Measurements from ENCODE around the gene SEMA3D.

The SEMA3D gene

GRCh38 chr7:85186521-85187241 lies at the start of gene SEMA3D:
SEMA3D (minus strand) TSS chr7:85187056; CDS start chr7:85121891, 65,165 bp downstream.
- no peak for TF ChIP-seq CTCF (IDR thresholded peaks at IDR 0.05)
- H3K36me3 ChIP-seq (ENCODE audit: control insufficient read depth, insufficient read depth, low read length) = no peaks in the 10 kb centered on the region
- no peak within 1 kb of the TSS for H2AFZ ChIP-seq
- no peak within 1 kb of the TSS for H3K27ac ChIP-seq
- H3K4me2 ChIP-seq (ENCODE audit: low read length) = peak within 1 kb of the TSS; percentile 62
- no peak within 1 kb of the TSS for H3K9ac ChIP-seq
- no peaks in the 10 kb centered on the region for H3K27me3 ChIP-seq (ENCODE audit: control insufficient read depth, insufficient read depth, low read length)
- no peaks in the 10 kb centered on the region for H3K9me3 ChIP-seq (ENCODE audit: control insufficient read depth, low read length)
- no peaks in the 10 kb centered on the region for H3K79me2 ChIP-seq
- H3K4me3 ChIP-seq (ENCODE audit: low read depth, low read length) = peak within 1 kb of the TSS; percentile 28
- no peaks in the 10 kb centered on the region for H3K4me1 ChIP-seq

DNA sequence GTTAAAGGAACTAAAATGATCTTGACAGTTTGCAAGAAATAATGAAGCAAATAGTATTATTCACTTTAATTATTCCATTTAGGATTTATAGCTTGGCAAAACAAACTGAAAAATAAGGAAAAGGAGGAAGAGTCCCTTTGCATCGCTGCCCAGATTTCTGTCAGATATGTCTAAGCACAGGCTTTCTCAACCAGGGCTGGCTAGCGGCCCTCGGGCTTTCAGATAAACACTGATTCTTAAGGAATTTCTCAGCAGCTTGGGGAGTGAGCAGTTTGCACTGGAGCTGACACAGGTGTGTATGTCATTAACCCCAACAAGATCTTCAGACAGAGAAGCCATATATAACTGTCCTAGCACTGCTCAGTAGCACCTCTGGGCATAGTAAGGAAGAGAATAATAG lies 47.9 kb upstream of the SEMA3D start:
- H3K9me3 ChIP-seq (ENCODE audit: control insufficient read depth, low read length) = no peaks in the 10 kb centered on the region
- H3K27me3 ChIP-seq (ENCODE audit: control insufficient read depth, insufficient read depth, low read length) = no peaks in the 10 kb centered on the region
- no peak overlapping the region for H3K4me2 ChIP-seq (ENCODE audit: low read length)
- H3K9ac ChIP-seq = no peak overlapping the region
- H3K36me3 ChIP-seq (ENCODE audit: control insufficient read depth, insufficient read depth, low read length) = no peaks in the 10 kb centered on the region
- no peaks in the 10 kb centered on the region for H3K4me1 ChIP-seq
- no peak overlapping the region for H3K27ac ChIP-seq
- no peaks in the 10 kb centered on the region for H3K79me2 ChIP-seq
- H3K4me3 ChIP-seq (ENCODE audit: low read depth, low read length) = no peak overlapping the region
- no peak for TF ChIP-seq CTCF (IDR thresholded peaks at IDR 0.05)
- no peak overlapping the region for H2AFZ ChIP-seq

DNA sequence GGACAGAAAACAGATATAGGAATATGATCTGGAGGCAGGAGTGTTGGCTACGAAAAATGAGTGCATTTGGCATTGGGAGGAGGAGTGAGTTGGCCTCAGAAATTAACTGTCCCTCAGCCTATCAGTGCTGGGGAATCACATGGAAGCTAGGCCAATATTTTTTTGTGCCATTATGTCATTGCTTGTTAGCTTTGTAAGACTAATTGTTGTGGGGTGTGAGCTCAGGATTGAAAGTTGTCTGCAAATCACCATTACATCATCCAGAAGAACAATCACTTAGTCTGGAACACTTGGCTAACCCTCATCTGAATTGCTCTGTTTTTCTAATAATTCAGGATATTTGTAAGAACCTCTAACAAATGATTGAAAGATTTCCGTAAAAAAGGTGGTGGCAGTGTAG lies 45.2 kb upstream of the SEMA3D start:
- Histone ChIP-seq H3K27ac (no peak overlapping the region), H3K36me3 (ENCODE audit: control insufficient read depth, insufficient read depth, low read length) (no peaks in the 10 kb centered on the region), H3K79me2 (no peaks in the 10 kb centered on the region), H3K27me3 (ENCODE audit: control insufficient read depth, insufficient read depth, low read length) (no peaks in the 10 kb centered on the region), H3K9ac (no peak overlapping the region), H3K4me1 (no peaks in the 10 kb centered on the region), H3K9me3 (ENCODE audit: control insufficient read depth, low read length) (no peaks in the 10 kb centered on the region), H3K4me3 (ENCODE audit: low read depth, low read length) (no peak overlapping the region), H3K4me2 (ENCODE audit: low read length) (no peak overlapping the region), H2AFZ (no peak overlapping the region)
- no peak for TF ChIP-seq CTCF (IDR thresholded peaks at IDR 0.05)

- H3K9me3 ChIP-seq (ENCODE audit: control insufficient read depth, low read length) = no peaks in the 10 kb centered on the region
Measured at GRCh38 chr7:85230623-85231022, 43.8 kb upstream of the SEMA3D start.

More at GRCh38 chr7:85230623-85231022, 43.8 kb upstream of the SEMA3D start:
- no peak overlapping the region for H3K4me2 ChIP-seq (ENCODE audit: low read length)
- no peaks in the 10 kb centered on the region for H3K36me3 ChIP-seq (ENCODE audit: control insufficient read depth, insufficient read depth, low read length)
- H3K27ac ChIP-seq = no peak overlapping the region
- no peak for TF ChIP-seq CTCF (IDR thresholded peaks at IDR 0.05)
- no peak overlapping the region for H3K9ac ChIP-seq
- no peaks in the 10 kb centered on the region for H3K4me1 ChIP-seq
- no peak overlapping the region for H3K4me3 ChIP-seq (ENCODE audit: low read depth, low read length)
- no peaks in the 10 kb centered on the region for H3K79me2 ChIP-seq
- no peaks in the 10 kb centered on the region for H3K27me3 ChIP-seq (ENCODE audit: control insufficient read depth, insufficient read depth, low read length)
- H2AFZ ChIP-seq = no peak overlapping the region
